GM21381 (cell line): ENCODE measurements around the gene TSPAN17.
"Not testable (repeated sequence)": the region's sequence is repeated elsewhere in the genome, so short reads cannot be mapped to it uniquely, and the experiment has no call there.

Experiments used
- ATAC-seq: cut with Tn5 transposase; IDR thresholded peaks from one replicate; pipeline ENCODE4 v1.9.1; 2021; ENCODE audit warnings: mild to moderate bottlenecking, moderate library complexity; ENCODE audit not compliant: unreplicated experiment

Gene TSPAN17

GRCh38 chr5:176677209-176677939 lies 30.1 kb downstream of the TSPAN17 start:
- no peak for ATAC-seq

- ATAC-seq, result no peak
These were observed 31.3 kb downstream of the TSPAN17 start for GRCh38 chr5:176678584-176678983.

- ATAC-seq, result no peak
These were observed 32.3 kb downstream of the TSPAN17 start for GRCh38 chr5:176679365-176680225.

GRCh38 chr5:176680226-176680563 lies 32.9 kb downstream of the TSPAN17 start:
- no peak for ATAC-seq

- ATAC-seq, result no peak
These were observed 34.8 kb downstream of the TSPAN17 start for GRCh38 chr5:176682016-176682531.

DNA sequence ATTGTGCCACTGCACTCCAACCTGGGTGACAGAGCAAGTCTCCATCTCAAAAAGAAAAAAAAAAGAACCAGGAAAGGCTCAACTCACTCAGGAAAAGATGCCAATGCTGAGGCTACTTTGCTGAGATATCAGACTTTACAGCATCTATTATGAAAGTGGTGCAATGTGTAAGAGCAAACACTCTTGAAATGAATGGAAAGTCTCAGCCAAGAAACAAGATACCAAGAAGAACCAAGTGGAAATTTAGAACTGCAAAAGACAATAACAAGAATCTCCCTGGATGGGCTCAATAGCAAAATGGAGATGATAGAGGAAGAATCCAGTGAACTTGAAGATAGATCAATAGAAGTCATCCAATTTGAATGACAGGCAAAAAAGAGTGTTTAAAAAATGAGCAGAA lies 37.7 kb downstream of the TSPAN17 start:
- no peak for ATAC-seq

DNA sequence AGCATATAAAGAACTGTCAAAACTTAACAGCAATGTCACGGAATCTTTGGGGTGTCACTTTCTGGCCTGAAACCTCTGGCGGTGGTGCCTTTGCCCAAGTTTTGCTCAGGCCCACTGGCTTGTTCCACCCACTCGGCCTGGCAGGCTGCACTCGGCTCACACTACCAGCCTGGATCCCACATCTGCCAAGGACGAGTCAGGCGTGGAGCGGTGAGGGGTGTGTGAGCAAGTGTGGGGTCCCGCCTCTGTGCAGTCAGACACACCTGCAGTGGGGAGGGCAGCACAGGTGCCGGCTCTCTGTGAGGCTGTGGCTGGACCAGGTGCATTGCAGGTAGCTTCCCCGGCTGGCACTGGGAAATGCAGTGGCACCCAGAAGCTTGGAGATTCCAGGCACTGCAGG lies 40.0 kb downstream of the TSPAN17 start:
- no peak for ATAC-seq

- no peak for ATAC-seq
These were observed 40.6 kb downstream of the TSPAN17 start for GRCh38 chr5:176687881-176688280.

DNA sequence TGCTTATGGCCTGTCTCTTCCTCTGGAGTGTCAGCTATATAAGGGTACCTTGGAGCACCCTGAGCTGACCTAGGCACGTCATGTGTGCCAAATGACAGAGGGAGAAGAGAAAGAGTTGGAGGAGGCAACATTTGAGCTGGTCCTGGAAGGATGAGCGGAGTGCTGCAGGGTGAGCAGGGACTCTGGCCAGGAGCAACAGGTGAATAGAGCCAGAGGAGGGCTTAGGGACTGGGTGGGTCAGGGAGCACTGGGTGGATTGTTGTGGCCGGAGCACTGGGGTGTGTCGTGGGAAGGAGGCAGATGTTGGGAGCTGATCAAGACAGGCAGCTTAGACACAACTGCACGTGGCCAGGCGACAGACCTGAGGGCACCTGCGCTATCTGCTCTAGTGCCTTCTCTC lies 43.6 kb downstream of the TSPAN17 start:
- ATAC-seq, result no peak

GRCh38 chr5:176691524-176691923 lies 44.2 kb downstream of the TSPAN17 start:
- ATAC-seq, result no peak

DNA sequence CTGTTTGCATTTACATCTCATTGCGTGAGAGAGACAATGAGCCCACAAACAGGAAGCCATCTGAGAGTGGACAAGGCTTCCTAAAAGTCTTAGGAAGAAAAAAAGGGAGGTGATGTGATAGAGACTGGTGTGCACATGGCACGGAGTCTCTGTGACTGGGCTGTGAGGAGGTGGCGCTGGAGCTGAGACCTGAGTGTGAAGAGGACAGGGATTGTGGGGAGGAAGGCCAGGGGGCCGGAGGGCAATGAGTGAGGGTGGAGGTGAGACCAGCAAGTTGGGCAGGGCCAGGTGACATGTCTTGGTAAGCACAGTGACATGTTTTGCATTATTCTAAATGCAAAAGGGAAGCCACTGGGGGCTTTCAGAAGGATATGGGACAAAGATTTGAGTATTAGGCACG lies 45.0 kb downstream of the TSPAN17 start:
- ATAC-seq, result no peak

DNA sequence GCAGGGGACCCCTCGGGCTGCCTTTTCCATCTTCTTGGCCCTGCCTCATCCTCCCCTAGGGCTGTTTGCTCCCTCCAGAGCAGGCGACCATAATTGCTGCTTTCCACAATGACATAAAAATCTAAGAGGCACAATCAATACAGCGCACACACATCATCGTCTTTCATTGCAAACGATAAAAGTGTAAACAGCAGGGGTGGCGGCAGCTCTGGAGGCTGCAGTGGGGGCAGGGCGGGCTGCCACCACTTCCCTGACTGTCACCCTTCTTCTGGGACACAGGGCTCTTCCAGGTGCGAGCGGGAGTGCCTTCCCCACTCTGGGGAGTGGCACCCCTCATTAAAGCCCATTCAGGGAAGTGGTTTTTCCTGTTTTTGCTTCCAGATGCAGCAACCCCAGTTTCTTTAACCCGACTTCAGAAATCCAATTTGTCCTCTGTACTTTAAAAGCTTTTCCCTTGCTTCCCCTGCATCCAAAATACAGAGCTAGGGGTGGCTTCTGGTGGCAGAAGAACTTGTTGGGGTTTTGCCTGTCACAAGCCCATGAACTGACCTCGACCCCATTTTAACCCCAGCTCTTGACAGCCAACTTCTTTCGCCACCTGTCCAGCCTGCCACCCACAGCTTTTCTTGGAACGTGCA lies 45.7 kb downstream of the TSPAN17 start:
- no peak for ATAC-seq

DNA sequence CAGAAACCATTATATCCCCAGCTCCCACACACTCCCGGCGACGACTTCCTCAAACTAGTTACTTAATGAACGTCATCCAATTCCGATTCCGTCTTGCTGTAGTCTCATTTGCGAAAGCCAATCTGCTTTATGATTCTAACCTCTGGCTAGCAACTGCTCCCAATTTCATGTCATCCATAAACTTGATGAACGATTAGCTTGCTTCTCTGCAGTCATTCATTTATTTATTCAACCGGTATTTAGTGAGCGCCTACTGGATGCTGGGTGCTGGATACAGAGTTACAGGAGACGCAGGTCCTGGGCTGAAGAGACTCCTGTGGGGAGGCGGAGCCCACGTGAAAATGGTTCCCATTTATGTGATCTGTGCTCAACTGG lies 46.2 kb downstream of the TSPAN17 start:
- no peak for ATAC-seq

DNA sequence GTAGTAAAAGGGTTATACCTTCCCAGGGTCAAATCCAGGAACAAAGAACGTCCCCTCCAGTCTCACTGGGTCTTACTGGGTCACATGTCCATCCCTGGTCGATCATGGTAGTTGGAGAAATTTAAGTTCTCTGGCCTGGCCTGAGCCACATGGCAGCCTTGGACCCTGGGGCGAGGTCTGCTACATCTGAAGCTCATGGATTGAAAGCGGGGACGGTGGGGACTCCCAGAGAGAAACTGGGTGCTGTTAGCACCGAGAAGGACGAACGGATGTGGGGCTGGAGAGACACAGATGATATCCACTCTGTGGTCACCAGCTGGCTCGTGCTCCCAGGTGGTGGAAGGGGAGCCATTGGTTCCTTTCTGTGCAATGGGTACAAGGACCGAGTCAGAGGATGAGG lies 46.9 kb downstream of the TSPAN17 start:
- no peak for ATAC-seq

DNA sequence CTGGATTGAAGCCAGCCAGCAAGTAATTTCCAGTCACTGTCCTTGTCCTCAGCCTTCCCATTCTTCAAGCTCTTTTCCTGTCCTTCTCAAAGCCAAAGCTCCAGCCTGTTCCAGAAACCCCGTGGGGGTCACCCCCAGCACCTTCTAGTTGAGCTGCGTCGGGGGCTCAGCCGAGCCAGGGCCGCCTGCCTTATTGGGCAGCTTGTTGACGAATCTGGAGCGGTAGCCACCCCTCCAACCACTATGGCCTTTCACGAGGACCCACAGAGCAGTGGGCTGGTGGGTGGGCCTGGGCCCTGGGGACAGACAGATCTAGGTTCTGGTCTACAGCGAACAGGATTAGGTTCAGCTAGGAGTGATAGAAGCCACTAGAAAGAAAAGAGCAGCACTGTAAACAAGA lies 47.3 kb downstream of the TSPAN17 start:
- no peak for ATAC-seq

DNA sequence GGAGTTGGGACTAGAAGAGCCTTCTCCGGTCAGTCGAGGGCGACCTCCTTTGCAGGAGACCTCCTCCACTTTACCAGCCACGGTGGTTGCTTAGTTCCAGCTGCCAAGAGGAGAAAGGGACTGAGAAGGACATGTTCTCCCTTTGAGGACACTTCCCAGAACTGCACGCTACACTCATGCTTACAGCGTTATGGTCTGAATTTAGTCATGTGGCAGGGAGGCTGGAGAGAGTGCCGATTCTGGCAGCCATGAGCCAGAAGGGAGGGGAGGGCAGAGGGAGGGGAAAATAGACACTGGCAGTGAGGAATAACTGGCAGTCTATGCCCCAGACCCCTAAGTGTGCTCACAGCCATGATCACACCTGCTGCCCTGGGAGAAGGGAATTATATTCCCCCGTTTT lies 47.8 kb downstream of the TSPAN17 start:
- no peak for ATAC-seq

GRCh38 chr5:176697267-176697933 lies 50.1 kb downstream of the TSPAN17 start:
- no peak for ATAC-seq

DNA sequence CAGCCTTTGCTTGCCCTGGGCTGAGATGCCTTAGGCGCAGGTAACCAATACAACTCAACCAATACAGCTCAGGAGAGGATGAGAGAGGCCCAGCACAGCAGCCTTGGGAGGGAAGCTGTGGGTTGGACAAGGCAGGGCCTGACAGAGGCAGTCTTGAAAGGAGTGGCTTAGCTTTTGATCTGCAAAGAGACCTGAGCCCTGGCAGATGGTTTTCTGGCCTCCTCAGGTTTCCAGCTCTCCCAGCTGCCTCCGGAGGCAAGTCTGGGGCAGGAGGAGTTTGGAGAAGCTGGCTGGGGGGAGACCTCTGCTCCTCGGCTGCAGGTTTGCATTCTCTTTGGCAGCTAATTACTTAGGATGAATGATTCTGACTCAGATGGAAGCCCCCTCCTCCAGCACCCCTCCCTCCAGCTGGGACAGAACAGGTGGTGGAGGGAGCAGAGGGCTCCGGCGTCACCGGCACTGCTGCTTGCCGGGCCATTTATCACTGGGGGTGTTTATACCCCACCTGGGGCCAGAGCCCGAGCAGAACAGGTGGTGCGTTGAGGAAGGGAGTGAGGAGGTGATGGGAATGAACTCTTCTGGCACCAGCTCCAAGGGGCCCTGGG lies 50.8 kb downstream of the TSPAN17 start:
- ATAC-seq, result no peak

- ATAC-seq, result not testable (repeated sequence)
These were observed 52.2 kb downstream of the TSPAN17 start for GRCh38 chr5:176699446-176699845.

GRCh38 chr5:176700239-176700847 lies 53.1 kb downstream of the TSPAN17 start:
- no peak for ATAC-seq
